ENCODE measurements around the gene MSX2. TPM values are rescaled to one million over a fixed set of nuclear protein-coding genes. Genes with fewer than 3 reads are reported as not detected.
A peak's percentile ranks its signal among the peaks of the same experiment; 100 is the strongest.

Gene MSX2
- total and polyA plus RNA-seq, 2 experiments from 2014 or later: 0.17 to 0.47 TPM

GRCh38 chr5:174732036-174733020 lies 7.9 kb downstream of the MSX2 start:
- Histone ChIP-seq H3K9me2 (ENCODE audit: insufficient read depth) (no peaks in the 10 kb centered on the region), H3K79me2 (replicated peaks; ENCODE audit: insufficient read depth) (no peaks in the 10 kb centered on the region), H3K36me3 (ENCODE audit: insufficient read depth) (no peaks in the 10 kb centered on the region), H3F3A (replicated peaks; ENCODE audit: low read depth) (peaks cover 14% of the 10 kb centered on the region), H2AFZ (peak overlapping the region; percentile 76; the same call in 1 of the 2 replicates), H3K27ac (ENCODE audit: low read depth) (no peak overlapping the region), H3K4me2 (peak overlapping the region; percentile 93), H4K20me1 (replicated peaks; ENCODE audit: insufficient read depth) (peaks cover 49% of the 10 kb centered on the region), H3K27me3 (ENCODE audit: insufficient read depth) (peaks cover 100% of the 10 kb centered on the region), H3K4me1 (ENCODE audit: insufficient read depth) (peaks cover 81% of the 10 kb centered on the region), H3K4me3 (peak overlapping the region; percentile 54)
- peak; percentile 87 for TF ChIP-seq EZH2 (IDR thresholded peaks at IDR 0.05; ENCODE audit: low read depth, unreplicated experiment)
- no peak for TF ChIP-seq JUNB (IDR thresholded peaks at IDR 0.05; ENCODE audit: unreplicated experiment)
- no peak for TF ChIP-seq NANOG (IDR thresholded peaks at IDR 0.05; ENCODE audit: borderline replicate concordance)
- no peak for TF ChIP-seq POLR2AphosphoS5 (IDR thresholded peaks at IDR 0.05; ENCODE audit: low read depth)
- no peak for TF ChIP-seq STAT1 (IDR thresholded peaks at IDR 0.05; ENCODE audit: unreplicated experiment)
- TF ChIP-seq ZNF462 (CRISPR knock-in tag; IDR thresholded peaks at IDR 0.05): no peak
- peak; percentile 65 for TF ChIP-seq EZH2phosphoT487 (IDR thresholded peaks at IDR 0.05; ENCODE audit: unreplicated experiment)
- TF ChIP-seq CTCF (conservative IDR thresholded peaks at IDR 0.05; ENCODE audit: low read depth in 2 of 2): no peak
- TF ChIP-seq ZNF331 (CRISPR knock-in tag; IDR thresholded peaks at IDR 0.05; ENCODE audit: low read depth): no peak
- TF ChIP-seq ETS1 (IDR thresholded peaks at IDR 0.05): no peak
- no peak for TF ChIP-seq REST (IDR thresholded peaks at IDR 0.05; ENCODE audit: unreplicated experiment)
- Mint-ChIP-seq H3K27ac (no peak overlapping the region), H3K4me1 (peaks cover 73% of the 10 kb centered on the region), H3K27me3 (ENCODE audit: insufficient read depth, low read depth, poor library complexity) (peaks cover 100% of the 10 kb centered on the region), H3K36me3 (ENCODE audit: low read depth) (no peaks in the 10 kb centered on the region; the same call in 2 of the 3 replicates), H3K9me3 (no peaks in the 10 kb centered on the region; the same call in 2 of the 3 replicates), H3K4me3 (peak overlapping the region; percentile 59)
- ATAC-seq (peak; percentile 26), DNase-seq (ENCODE audit: low spot score) (peak; percentile 63)
